DOHH2 (cell line): ENCODE data around the gene NELFB.
A peak's percentile ranks its signal among the peaks of the same experiment; 100 is the strongest.

Experiments used
- H3F3A ChIP-seq: fragments of 200-600 bp; sonication (generic), shearing (Covaris generic); 2 replicates; pipeline ENCODE4 v1.6.0; 2016; ENCODE audit warnings: antibody characterized with exemption, mild to moderate bottlenecking; ENCODE audit not compliant: control insufficient read depth, insufficient read depth
- H3K27ac ChIP-seq: fragments of 200-600 bp; sonication (generic); 2 replicates; pipeline ENCODE4 v1.5.1; 2014; ENCODE audit warnings: low read depth, mild to moderate bottlenecking, low read length, moderate library complexity
- H3K27me3 ChIP-seq: fragments of 200-600 bp; sonication (generic); 2 replicates; pipeline ENCODE4 v1.6.1; 2014; ENCODE audit warnings: mild to moderate bottlenecking, low read length, mixed read lengths; ENCODE audit not compliant: control insufficient read depth
- H3K36me3 ChIP-seq: fragments of 200-600 bp; sonication (generic); 2 replicates; pipeline ENCODE4 v1.6.1; 2014; ENCODE audit warnings: mild to moderate bottlenecking, low read length, moderate library complexity, mixed read lengths; ENCODE audit not compliant: control insufficient read depth
- H3K4me1 ChIP-seq: fragments of 200-600 bp; sonication (generic); 2 replicates; pipeline ENCODE4 v1.6.1; 2014; ENCODE audit warnings: mild to moderate bottlenecking, low read length, mixed read lengths; ENCODE audit not compliant: control insufficient read depth
- H3K4me2 ChIP-seq: fragments of 200-600 bp; sonication (generic); 2 replicates; pipeline ENCODE4 v1.6.0; 2014; ENCODE audit warnings: mild to moderate bottlenecking, low read length, moderate library complexity
- H3K4me3 ChIP-seq: fragments of 200-600 bp; sonication (generic); 2 replicates; pipeline ENCODE4 v1.5.1; 2014; ENCODE audit warnings: mild to moderate bottlenecking, low read length, mixed read lengths
- H3K79me2 ChIP-seq: fragments of 200-600 bp; sonication (generic); 2 replicates; pipeline ENCODE4 v1.6.1; 2014; ENCODE audit warnings: mild to moderate bottlenecking, low read length, mixed read lengths; ENCODE audit not compliant: control insufficient read depth
- H3K9me2 ChIP-seq: fragments of 200-600 bp; sonication (generic); replicated peaks from 2 replicates; pipeline ENCODE4 v1.6.1; 2014; ENCODE audit warnings: mild to moderate bottlenecking, low read length, mixed read lengths; ENCODE audit not compliant: control insufficient read depth
- H3K9me3 ChIP-seq: fragments of 200-600 bp; sonication (generic); 2 replicates; pipeline ENCODE4 v1.6.1; 2014; ENCODE audit warnings: antibody characterized with exemption, low read length, mixed read lengths; ENCODE audit not compliant: control insufficient read depth, insufficient read depth
- H4K20me1 ChIP-seq: fragments of 200-600 bp; sonication (generic); 2 replicates; pipeline ENCODE4 v1.6.0; 2014; ENCODE audit warnings: low read depth, mild to moderate bottlenecking, antibody characterized with exemption, low read length, moderate library complexity; ENCODE audit not compliant: control insufficient read depth, insufficient read depth
- EZH2phosphoT487 ChIP-seq: fragments of 200-600 bp; sonication (generic); IDR thresholded peaks from 2 replicates; pipeline ENCODE4 v1.6.1; 2017; ENCODE audit warnings: borderline replicate concordance, mild to moderate bottlenecking, antibody characterized with exemption, low read length, moderate library complexity, mixed read lengths
- TF ChIP-seq, protein P1 (sequence below): fragments of 200-600 bp; sonication (generic); IDR thresholded peaks from one replicate; pipeline ENCODE4 v1.5.1; 2014; ENCODE audit warnings: antibody characterized with exemption, mild to moderate bottlenecking, low read depth, low read length; ENCODE audit not compliant: poor library complexity, severe bottlenecking

NELFB gene

GRCh38 chr9:137227853-137228505 is 27.1 kb upstream of the NELFB start:
- H3K27me3 ChIP-seq = peaks cover 13% of the 10 kb centered on the region
- H3F3A ChIP-seq = peaks cover 6% of the 10 kb centered on the region
- peaks cover 5% of the 10 kb centered on the region for H3K79me2 ChIP-seq
- no peaks in the 10 kb centered on the region for H3K9me2 ChIP-seq
- H3K27ac ChIP-seq = no peak overlapping the region
- no peaks in the 10 kb centered on the region for H4K20me1 ChIP-seq
- no peaks in the 10 kb centered on the region for H3K9me3 ChIP-seq
- no peaks in the 10 kb centered on the region for H3K36me3 ChIP-seq
- no peak overlapping the region for H3K4me2 ChIP-seq
- no peak overlapping the region for H3K4me3 ChIP-seq
- H3K4me1 ChIP-seq = peaks cover 28% of the 10 kb centered on the region
- no peak for TF ChIP-seq EZH2phosphoT487
- TF ChIP-seq, protein P1, sequence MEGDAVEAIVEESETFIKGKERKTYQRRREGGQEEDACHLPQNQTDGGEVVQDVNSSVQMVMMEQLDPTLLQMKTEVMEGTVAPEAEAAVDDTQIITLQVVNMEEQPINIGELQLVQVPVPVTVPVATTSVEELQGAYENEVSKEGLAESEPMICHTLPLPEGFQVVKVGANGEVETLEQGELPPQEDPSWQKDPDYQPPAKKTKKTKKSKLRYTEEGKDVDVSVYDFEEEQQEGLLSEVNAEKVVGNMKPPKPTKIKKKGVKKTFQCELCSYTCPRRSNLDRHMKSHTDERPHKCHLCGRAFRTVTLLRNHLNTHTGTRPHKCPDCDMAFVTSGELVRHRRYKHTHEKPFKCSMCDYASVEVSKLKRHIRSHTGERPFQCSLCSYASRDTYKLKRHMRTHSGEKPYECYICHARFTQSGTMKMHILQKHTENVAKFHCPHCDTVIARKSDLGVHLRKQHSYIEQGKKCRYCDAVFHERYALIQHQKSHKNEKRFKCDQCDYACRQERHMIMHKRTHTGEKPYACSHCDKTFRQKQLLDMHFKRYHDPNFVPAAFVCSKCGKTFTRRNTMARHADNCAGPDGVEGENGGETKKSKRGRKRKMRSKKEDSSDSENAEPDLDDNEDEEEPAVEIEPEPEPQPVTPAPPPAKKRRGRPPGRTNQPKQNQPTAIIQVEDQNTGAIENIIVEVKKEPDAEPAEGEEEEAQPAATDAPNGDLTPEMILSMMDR = peak; percentile 2

GRCh38 chr9:137228506-137228967 is 26.6 kb upstream of the NELFB start:
- H4K20me1 ChIP-seq = no peaks in the 10 kb centered on the region
- peaks cover 25% of the 10 kb centered on the region for H3K4me1 ChIP-seq
- no peaks in the 10 kb centered on the region for H3K9me2 ChIP-seq
- peaks cover 5% of the 10 kb centered on the region for H3K79me2 ChIP-seq
- H3K4me2 ChIP-seq = no peak overlapping the region
- no peak overlapping the region for H3K27ac ChIP-seq
- no peaks in the 10 kb centered on the region for H3K9me3 ChIP-seq
- peaks cover 6% of the 10 kb centered on the region for H3F3A ChIP-seq
- no peaks in the 10 kb centered on the region for H3K36me3 ChIP-seq
- no peak overlapping the region for H3K4me3 ChIP-seq
- TF ChIP-seq, protein P1 = no peak
- TF ChIP-seq EZH2phosphoT487 = no peak
- H3K27me3 ChIP-seq = peaks cover 13% of the 10 kb centered on the region

DNA sequence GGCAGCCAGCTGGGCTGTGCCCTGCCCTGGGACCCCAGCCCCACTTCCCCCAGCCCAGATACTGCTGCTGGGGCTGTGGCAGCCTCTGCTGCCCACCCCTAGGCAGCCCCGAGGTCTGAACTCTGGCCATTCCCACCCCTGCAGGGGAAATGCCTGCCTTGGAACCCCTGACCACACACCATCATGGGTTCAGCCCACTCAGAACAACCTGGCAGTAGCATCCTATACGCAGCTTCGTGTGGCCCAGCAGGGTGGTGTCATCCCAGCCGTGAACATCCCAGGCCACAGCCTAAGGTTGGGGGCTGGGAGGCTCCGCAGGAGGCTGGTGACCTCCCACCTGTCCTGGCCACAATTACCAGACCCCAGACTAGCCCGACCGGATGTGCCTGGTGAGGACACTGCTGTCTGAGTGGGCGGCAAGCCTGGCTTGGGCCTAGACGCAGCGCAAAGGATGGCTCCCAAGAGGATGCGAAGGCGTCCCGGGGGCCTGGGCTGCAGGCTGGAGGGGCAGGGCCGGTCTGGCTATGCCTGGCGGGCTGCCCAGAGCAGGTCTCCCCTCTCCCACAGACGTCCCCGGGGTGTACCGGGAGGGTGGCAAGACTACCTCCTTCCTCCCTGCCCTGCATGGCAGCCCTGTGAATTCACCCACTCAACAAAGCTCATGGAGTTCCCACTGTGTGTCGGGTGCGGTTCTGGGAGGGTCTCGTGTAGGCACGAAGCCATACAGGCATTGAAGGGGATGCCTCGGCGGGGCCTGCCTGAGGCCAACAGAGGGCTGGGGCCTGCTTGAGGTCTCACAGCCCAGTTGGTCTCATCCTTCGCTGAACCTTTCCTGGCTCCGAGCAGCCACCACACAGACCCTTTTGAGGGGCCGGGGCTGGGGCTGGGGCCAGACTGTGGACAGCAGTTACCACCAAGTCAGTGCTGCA is 25.9 kb upstream of the NELFB start:
- H3K79me2 ChIP-seq = no peaks in the 10 kb centered on the region
- no peaks in the 10 kb centered on the region for H3K36me3 ChIP-seq
- H3K27ac ChIP-seq = no peak overlapping the region
- no peaks in the 10 kb centered on the region for H3K9me2 ChIP-seq
- peaks cover 23% of the 10 kb centered on the region for H3K4me1 ChIP-seq
- H4K20me1 ChIP-seq = no peaks in the 10 kb centered on the region
- H3K4me3 ChIP-seq = no peak overlapping the region
- peaks cover 2% of the 10 kb centered on the region for H3F3A ChIP-seq
- peaks cover 13% of the 10 kb centered on the region for H3K27me3 ChIP-seq
- H3K4me2 ChIP-seq = no peak overlapping the region
- TF ChIP-seq, protein P1 = no peak
- no peak for TF ChIP-seq EZH2phosphoT487
- no peaks in the 10 kb centered on the region for H3K9me3 ChIP-seq
